HepG2 (cell line): Measurements from ENCODE around the gene SWI5. TPM values are rescaled to one million over a fixed set of nuclear protein-coding genes. Genes with fewer than 3 reads are reported as not detected.
A peak's percentile ranks its signal among the peaks of the same experiment; 100 is the strongest.

Experiments
- ATAC-seq: fragments of 200-7000 bp; cut with Tn5 transposase; 3 replicates; pipeline ENCODE4 v1.9.1; 2020; ENCODE audit warnings: mild to moderate bottlenecking, moderate library complexity
- BruUV-seq: library from RNA; stranded (reverse); fragments of 400-500 nt; replicated peaks from 2 replicates; lab custom pipeline; 2021; lab: Mats Ljungman, UMichigan
- CTCF ChIA-PET: fragments of 300-600 bp; formaldehyde crosslinking; extraction: SDS; loops from one replicate; lab custom pipeline; 2021; ENCODE audit warnings: low total read pairs, inconsistent platforms, low intra/inter-chr PET ratio; lab: Yijun Ruan, JAX
- POLR2A ChIA-PET: fragments of 350-600 bp; sonication (Branson Sonifier 250); formaldehyde crosslinking; loops from one replicate; lab custom pipeline; 2020; ENCODE audit warnings: antibody characterized with exemption, inconsistent platforms; lab: Yijun Ruan, JAX
- DNase-seq: peaks from one replicate; pipeline ENCODE4 v3.0.0-alpha.2; 2015; ENCODE audit warnings: low spot score
- FAIRE-seq: peaks from 3 replicates; lab custom pipeline; 2011; peaks lifted over from hg19 to GRCh38; lab: Jason Lieb, UNC
- H2AFZ ChIP-seq: one replicate; pipeline ENCODE4 v1.6.1; 2011; ENCODE audit warnings: low read length, inconsistent platforms
- H3K27ac ChIP-seq: fragments of 300-600 bp; 3 replicates; pipeline ENCODE4 v1.8.0; 2011; ENCODE audit warnings: mixed run types, mild to moderate bottlenecking, mixed read lengths, low read length, inconsistent platforms; ENCODE audit not compliant: insufficient read depth; ENCODE audit errors: extremely low read length
- H3K27me3 ChIP-seq, 2 experiments: fragments of 200-600 bp in 1 of 2; 2 replicates in 1 of 2; 3 replicates in 1 of 2; pipeline versions ENCODE4 v1.6.0 to v1.8.0; 2011; ENCODE audit warnings: low read length in 2 of 2, mild to moderate bottlenecking in 2 of 2, moderate library complexity in 2 of 2, inconsistent platforms in 1 of 2; ENCODE audit not compliant: insufficient read depth in 2 of 2, control insufficient read depth in 1 of 2
- H3K36me3 ChIP-seq, 2 experiments: fragments of 200-600 bp in 1 of 2; replicated peaks in 1 of 2; 2 replicates in 1 of 2; 3 replicates in 1 of 2; pipeline versions ENCODE4 v1.5.1 to v1.8.0; 2011; ENCODE audit warnings: low read length in 2 of 2, inconsistent platforms in 1 of 2; ENCODE audit not compliant: insufficient read depth in 2 of 2, control insufficient read depth in 1 of 2
- H3K4me1 ChIP-seq: 2 replicates; pipeline ENCODE4 v1.5.1; 2012; ENCODE audit warnings: low read length, inconsistent platforms; ENCODE audit not compliant: insufficient read depth
- H3K4me2 ChIP-seq: 2 replicates; pipeline ENCODE4 v1.6.0; 2011; ENCODE audit warnings: low read depth, low read length, inconsistent platforms
- H3K4me3 ChIP-seq, 3 experiments: fragments of 200-600 bp in 1 of 3; sonication (generic), shearing (Covaris generic) in 1 of 3; replicated peaks in 1 of 3; 2 replicates each; pipeline ENCODE4 v1.5.1; 2011 to 2016; ENCODE audit warnings: low read length in 3 of 3, inconsistent platforms in 2 of 3, low read depth in 2 of 3, mild to moderate bottlenecking in 2 of 3, control low read depth in 1 of 3, mixed read lengths in 1 of 3; ENCODE audit not compliant: insufficient read depth in 1 of 3
- H3K79me2 ChIP-seq: one replicate; pipeline ENCODE4 v1.6.1; 2011; ENCODE audit warnings: low read length, inconsistent platforms; ENCODE audit not compliant: insufficient read depth
- H3K9ac ChIP-seq: 2 replicates; pipeline ENCODE4 v1.6.0; 2011; ENCODE audit warnings: mild to moderate bottlenecking, low read depth, low read length, inconsistent platforms; ENCODE audit not compliant: insufficient read depth
- H3K9me3 ChIP-seq: 2 replicates; pipeline ENCODE4 v1.5.1; 2012; ENCODE audit warnings: mild to moderate bottlenecking, low read length
- H4K20me1 ChIP-seq: 2 replicates; pipeline ENCODE4 v1.6.0; 2011; ENCODE audit warnings: inconsistent platforms, mild to moderate bottlenecking, low read length, moderate library complexity; ENCODE audit not compliant: insufficient read depth
- AGO2 ChIP-seq: fragments of 200-400 bp; formaldehyde crosslinking; optimal IDR thresholded peaks from 2 replicates; pipeline ENCODE3; 2017; ENCODE audit warnings: mild to moderate bottlenecking, low read depth, low read length, moderate library complexity
- ATAD3A ChIP-seq: sonication (generic); formaldehyde crosslinking; IDR thresholded peaks from 2 replicates; pipeline ENCODE4 v1.4.0; 2020; ENCODE audit warnings: missing genetic modification reagents
- GABPB1 ChIP-seq: IDR thresholded peaks from 2 replicates; pipeline ENCODE4 v1.6.1; 2016; ENCODE audit warnings: mild to moderate bottlenecking, missing genetic modification reagents, moderate library complexity, missing compliant biosample characterization
- HNRNPK ChIP-seq: fragments of 200-400 bp; formaldehyde crosslinking; IDR thresholded peaks from 2 replicates; pipeline ENCODE4 v1.6.1; 2018; ENCODE audit warnings: low read length, low read depth, moderate library complexity, mild to moderate bottlenecking; ENCODE audit not compliant: poor library complexity, severe bottlenecking
- ZNF256 ChIP-seq: sonication (generic); formaldehyde crosslinking; conservative IDR thresholded peaks from 2 replicates; pipeline ENCODE4 v1.4.0; 2020; ENCODE audit warnings: missing genetic modification reagents
- WGBS: methylation state at CpG from one replicate; pipeline ENCODE4 v1.1.6; 2017; ENCODE audit warnings: low lambda C conversion rate; 5-methylcytosine and 5-hydroxymethylcytosine counted together
- in situ Hi-C: cut with HindIII; loops from 2 replicates; pipeline ENCODE4 v1.10.0; 2017; ENCODE audit warnings: low pct_unique_long_range_greater_than_20kb; ENCODE audit not compliant: extremely low pct_ligation_motif_present
- intact Hi-C: fragments of 100-400 bp; cut with micrococcal nuclease; formaldehyde crosslinking; loops from one replicate; pipeline ENCODE4 v1.10.0; 2022; ENCODE audit not compliant: unreplicated experiment
- polyA plus RNA-seq, 8 experiments: library from polyadenylated mRNA; depleted of rRNA in 3 of 8; stranded (reverse) in 7 of 8; unstranded in 1 of 8; fragments of >200 nt; fragmentation: Illumina TruSeq in 4 of 8; extraction: Trizol in 4 of 8; gene quantifications; 2 replicates each; pipeline versions ENCODE4 v1.2.1 to v1.2.3, GENCODE V29; 2011 to 2016; ENCODE audit warnings: low read depth in 4 of 8, missing spikeins in 1 of 8, mixed read lengths in 1 of 8; ENCODE audit not compliant: insufficient read depth in 1 of 8
- total RNA-seq, 5 experiments: library from RNA; depleted of rRNA; stranded (reverse); fragments of >200 nt; fragmentation: Illumina TruSeq; extraction: Trizol; gene quantifications; 2 replicates each; pipeline ENCODE4 v1.2.3, GENCODE V29; 2016; ENCODE audit warnings: low read depth in 1 of 5
- TF ChIP-seq, protein P1 (sequence below): sonication (generic); formaldehyde crosslinking; IDR thresholded peaks from 2 replicates; pipeline ENCODE4 v1.4.0; 2020; ENCODE audit warnings: missing genetic modification reagents
- TF ChIP-seq, protein P2 (sequence below): sonication (generic); formaldehyde crosslinking; IDR thresholded peaks from 2 replicates; pipeline ENCODE4 v1.5.0; 2020; ENCODE audit warnings: mild to moderate bottlenecking, missing genetic modification reagents, moderate library complexity

The SWI5 gene
- total and polyA plus RNA-seq, 2 of the 13 experiments (the other 11 are each of a cell fraction or from before 2014, with no cell fraction given) = 39.2 to 41.0 TPM

DNA sequence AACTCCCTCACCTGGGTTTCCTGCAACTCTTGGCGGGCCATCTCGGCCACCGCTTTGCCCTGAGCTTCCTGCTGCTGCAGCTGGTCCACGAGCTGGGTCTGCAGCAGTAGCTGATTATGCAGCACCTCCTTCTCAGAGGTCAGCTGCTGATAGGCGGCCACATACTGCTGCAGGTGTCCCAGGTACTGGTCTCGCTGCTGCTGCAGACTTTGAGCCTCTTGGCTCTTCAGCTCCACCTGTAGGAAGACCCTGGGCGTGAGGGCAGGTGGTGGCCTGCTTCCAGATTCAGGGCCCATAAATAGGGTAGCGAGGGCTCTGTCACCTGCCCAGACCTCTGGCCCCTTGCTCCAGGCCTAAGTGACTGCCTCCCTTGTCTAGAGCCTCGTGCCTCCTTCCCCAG lies 16.9 kb upstream of the SWI5 start:
- H3K27me3 ChIP-seq = no peaks in the 10 kb centered on the region
- H2AFZ ChIP-seq = no peak overlapping the region
- H3K4me2 ChIP-seq = no peak overlapping the region
- no peak overlapping the region for H3K27ac ChIP-seq
- DNase-seq = no peak
- in situ Hi-C loops (no loop called here), intact Hi-C loops (no loop called here)
- ChIA-PET CTCF (no interaction called here), POLR2A (no interaction called here)
- H3K4me1 ChIP-seq = no peaks in the 10 kb centered on the region
- no peak overlapping the region for H3K4me3 ChIP-seq
- TF ChIP-seq ATAD3A (no peak), ZNF256 (CRISPR knock-in tag) (no peak), GABPB1 (CRISPR knock-in tag) (no peak), AGO2 (peak; percentile 21), HNRNPK (no peak)
- TF ChIP-seq, protein P1, sequence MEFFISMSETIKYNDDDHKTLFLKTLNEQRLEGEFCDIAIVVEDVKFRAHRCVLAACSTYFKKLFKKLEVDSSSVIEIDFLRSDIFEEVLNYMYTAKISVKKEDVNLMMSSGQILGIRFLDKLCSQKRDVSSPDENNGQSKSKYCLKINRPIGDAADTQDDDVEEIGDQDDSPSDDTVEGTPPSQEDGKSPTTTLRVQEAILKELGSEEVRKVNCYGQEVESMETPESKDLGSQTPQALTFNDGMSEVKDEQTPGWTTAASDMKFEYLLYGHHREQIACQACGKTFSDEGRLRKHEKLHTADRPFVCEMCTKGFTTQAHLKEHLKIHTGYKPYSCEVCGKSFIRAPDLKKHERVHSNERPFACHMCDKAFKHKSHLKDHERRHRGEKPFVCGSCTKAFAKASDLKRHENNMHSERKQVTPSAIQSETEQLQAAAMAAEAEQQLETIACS (CRISPR knock-in tag) = no peak
- TF ChIP-seq, protein P2, sequence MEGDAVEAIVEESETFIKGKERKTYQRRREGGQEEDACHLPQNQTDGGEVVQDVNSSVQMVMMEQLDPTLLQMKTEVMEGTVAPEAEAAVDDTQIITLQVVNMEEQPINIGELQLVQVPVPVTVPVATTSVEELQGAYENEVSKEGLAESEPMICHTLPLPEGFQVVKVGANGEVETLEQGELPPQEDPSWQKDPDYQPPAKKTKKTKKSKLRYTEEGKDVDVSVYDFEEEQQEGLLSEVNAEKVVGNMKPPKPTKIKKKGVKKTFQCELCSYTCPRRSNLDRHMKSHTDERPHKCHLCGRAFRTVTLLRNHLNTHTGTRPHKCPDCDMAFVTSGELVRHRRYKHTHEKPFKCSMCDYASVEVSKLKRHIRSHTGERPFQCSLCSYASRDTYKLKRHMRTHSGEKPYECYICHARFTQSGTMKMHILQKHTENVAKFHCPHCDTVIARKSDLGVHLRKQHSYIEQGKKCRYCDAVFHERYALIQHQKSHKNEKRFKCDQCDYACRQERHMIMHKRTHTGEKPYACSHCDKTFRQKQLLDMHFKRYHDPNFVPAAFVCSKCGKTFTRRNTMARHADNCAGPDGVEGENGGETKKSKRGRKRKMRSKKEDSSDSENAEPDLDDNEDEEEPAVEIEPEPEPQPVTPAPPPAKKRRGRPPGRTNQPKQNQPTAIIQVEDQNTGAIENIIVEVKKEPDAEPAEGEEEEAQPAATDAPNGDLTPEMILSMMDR (CRISPR knock-in tag) = peak; percentile 36; the same call in 1 of the 2 replicates
- no TSS peak for BruUV-seq
- no peak for FAIRE-seq
- H3K9ac ChIP-seq = no peak overlapping the region
- no peaks in the 10 kb centered on the region for H4K20me1 ChIP-seq
- H3K79me2 ChIP-seq = no peaks in the 10 kb centered on the region
- 98% methylated on average over 4 of the region's 9 CpGs for WGBS
- no peaks in the 10 kb centered on the region for H3K9me3 ChIP-seq
- no peak for ATAC-seq
- peaks cover 29 to 61% of the 10 kb centered on the region in 2 experiments; a peak in 4 of 5 replicates for H3K36me3 ChIP-seq
